ENCODE results near the gene SHISA5. TPM values are rescaled to one million over a fixed set of nuclear protein-coding genes. Genes with fewer than 3 reads are reported as not detected.

SHISA5 gene
- total and polyA plus RNA-seq, 2 donors (not counting 1 experiment from before 2014, with no cell fraction given) = 147 to 183 TPM

GRCh38 chr3:48548126-48548525 is 44.2 kb upstream of the SHISA5 start:
- no peaks in the 10 kb centered on the region for H3K79me2 ChIP-seq (ENCODE audit: control insufficient read depth, insufficient read depth, low read length)
- peaks cover 0 to 2% of the 10 kb centered on the region in 2 donors for H3K4me1 ChIP-seq (ENCODE audit: control insufficient read depth in 2 of 2, insufficient read depth in 2 of 2, low read length in 2 of 2)
- no peak overlapping the region for H2AFZ ChIP-seq (ENCODE audit: insufficient read depth, low read depth, low read length, poor library complexity, severe bottlenecking)
- peaks cover 0 to 3% (median 0%) of the 10 kb centered on the region in 3 donors for H3K9me3 ChIP-seq (ENCODE audit: control extremely low read depth in 1 of 3, control insufficient read depth in 2 of 3, insufficient read depth in 1 of 3, low read length in 2 of 3)
- POLR2A ChIA-PET = no interaction called here
- Mint-ChIP-seq H3K4me3 (no peak overlapping the region), H3K27me3 (no peaks in the 10 kb centered on the region), H3K9me3 (ENCODE audit: insufficient read depth) (no peaks in the 10 kb centered on the region), H3K27ac (no peak overlapping the region), H3K4me1 (no peaks in the 10 kb centered on the region)
- ATAC-seq (ENCODE audit: low read depth) = no peak
- no peak overlapping the region for H3K9ac ChIP-seq (ENCODE audit: low read length)
- 100% methylated on average over 1 of the region's 5 CpGs for WGBS (ENCODE audit: insufficient coverage)
- no peak overlapping the region for H3K4me2 ChIP-seq (replicated peaks; ENCODE audit: low read depth, low read length, poor library complexity, severe bottlenecking)
- intact Hi-C loops (cut with micrococcal nuclease) = loop anchor here (1.0 kb wide), 3 partner anchors 83 to 316 kb away; no protein-coding TSS in a partner anchor
- DNase-seq = no peak
- no peaks in the 10 kb centered on the region for H3K36me3 ChIP-seq (replicated peaks in 1 of 2; ENCODE audit: control extremely low read depth in 1 of 2, control insufficient read depth in 1 of 2, extremely low read depth in 1 of 2, insufficient read depth in 2 of 2, low read length in 1 of 2)
- TF ChIP-seq EZH2 (IDR thresholded peaks at IDR 0.05; ENCODE audit: borderline replicate concordance, insufficient read depth, low read depth, low read length, poor library complexity, severe bottlenecking) = no peak
- H4K20me1 ChIP-seq (ENCODE audit: control insufficient read depth, insufficient read depth, low read length, poor library complexity, severe bottlenecking) = no peaks in the 10 kb centered on the region
- H3K27me3 ChIP-seq (replicated peaks in 1 of 4; ENCODE audit: control extremely low read depth in 1 of 4, control insufficient read depth in 3 of 4, insufficient read depth in 4 of 4, low read length in 3 of 4) = peaks cover 0 to 2% (median 0%) of the 10 kb centered on the region in 4 experiments
- H3K27ac ChIP-seq (ENCODE audit: low read length in 2 of 2) = no peak overlapping the region
- CTCF ChIA-PET = interaction anchor here (0.8 to 12.9 kb wide), 8 partner anchors 7 to 274 kb away, joined by 3 to 190 read pairs (median 12); a partner anchor contains a TSS
- no peak overlapping the region for H3K4me3 ChIP-seq (ENCODE audit: control extremely low read depth in 1 of 5, extremely low read depth in 1 of 5, insufficient read depth in 1 of 5, low read depth in 2 of 5, low read length in 4 of 5)

GRCh38 chr3:48546203-48546829 is 42.3 kb upstream of the SHISA5 start:
- intact Hi-C loops (cut with micrococcal nuclease) = no loop called here
- H3K4me2 ChIP-seq (replicated peaks; ENCODE audit: low read depth, low read length, poor library complexity, severe bottlenecking) = no peak overlapping the region
- no peaks in the 10 kb centered on the region for H3K4me1 Mint-ChIP-seq
- no peak overlapping the region for H3K4me3 Mint-ChIP-seq
- H3K27me3 ChIP-seq (replicated peaks in 1 of 4; ENCODE audit: control extremely low read depth in 1 of 4, control insufficient read depth in 3 of 4, insufficient read depth in 4 of 4, low read length in 3 of 4) = peaks cover 0 to 6% (median 0%) of the 10 kb centered on the region in 4 experiments
- H2AFZ ChIP-seq (ENCODE audit: insufficient read depth, low read depth, low read length, poor library complexity, severe bottlenecking) = no peak overlapping the region
- no peak for TF ChIP-seq EZH2 (IDR thresholded peaks at IDR 0.05; ENCODE audit: borderline replicate concordance, insufficient read depth, low read depth, low read length, poor library complexity, severe bottlenecking)
- TF ChIP-seq CTCF (IDR thresholded peaks at IDR 0.05) = no peak
- no peaks in the 10 kb centered on the region for H3K36me3 ChIP-seq (replicated peaks in 1 of 2; ENCODE audit: control extremely low read depth in 1 of 2, control insufficient read depth in 1 of 2, extremely low read depth in 1 of 2, insufficient read depth in 2 of 2, low read length in 1 of 2)
- H3K9me3 Mint-ChIP-seq (ENCODE audit: insufficient read depth) = no peaks in the 10 kb centered on the region
- WGBS (ENCODE audit: insufficient coverage) = 100% methylated on average over 4 of the region's 4 CpGs
- peaks cover 0 to 2% of the 10 kb centered on the region in 2 donors for H3K4me1 ChIP-seq (ENCODE audit: control insufficient read depth in 2 of 2, insufficient read depth in 2 of 2, low read length in 2 of 2)
- no peak for ATAC-seq (ENCODE audit: low read depth)
- H3K79me2 ChIP-seq (ENCODE audit: control insufficient read depth, insufficient read depth, low read length) = no peaks in the 10 kb centered on the region
- H3K9ac ChIP-seq (ENCODE audit: low read length) = no peak overlapping the region
- no peak overlapping the region for H3K27ac ChIP-seq (ENCODE audit: low read length in 2 of 2)
- H3K27me3 Mint-ChIP-seq = no peaks in the 10 kb centered on the region
- CTCF ChIA-PET = interaction anchor here (0.6 to 12.9 kb wide), 4 partner anchors 13 to 145 kb away, joined by 3 to 190 read pairs (median 4); no protein-coding TSS in a partner anchor
- no peak overlapping the region for H3K27ac Mint-ChIP-seq
- POLR2A ChIA-PET = no interaction called here
- H3K9me3 ChIP-seq (ENCODE audit: control extremely low read depth in 1 of 3, control insufficient read depth in 2 of 3, insufficient read depth in 1 of 3, low read length in 2 of 3) = no peaks in the 10 kb centered on the region
- H4K20me1 ChIP-seq (ENCODE audit: control insufficient read depth, insufficient read depth, low read length, poor library complexity, severe bottlenecking) = no peaks in the 10 kb centered on the region
- no peak for DNase-seq
- H3K4me3 ChIP-seq (ENCODE audit: control extremely low read depth in 1 of 5, extremely low read depth in 1 of 5, insufficient read depth in 1 of 5, low read depth in 2 of 5, low read length in 4 of 5) = no peak overlapping the region

Measured in B cell (primary cell).